Activated CD4-positive, alpha-beta T cell treated with anti-CD3 and anti-CD28 coated beads for 24 hours (primary cell): ENCODE data around the gene TAAR1.
"Not testable (repeated sequence)": the region's sequence is repeated elsewhere in the genome, so short reads cannot be mapped to it uniquely, and the experiment has no call there.

Experiments used
- DNase-seq, 2 donors: peaks; one replicate each; pipeline ENCODE4 v3.0.0-alpha.2; 2020; ENCODE audit warnings: low read depth in 2 of 2

TAAR1 gene

GRCh38 chr6:132661906-132662305 is 2.9 kb upstream of the TAAR1 start:
- no peak for DNase-seq

- no peak for DNase-seq
Observed at GRCh38 chr6:132651062-132651461, 7.9 kb downstream of the TAAR1 start.

GRCh38 chr6:132650429-132650828 is 8.6 kb downstream of the TAAR1 start:
- DNase-seq = no peak

- DNase-seq = no peak
Observed at GRCh38 chr6:132648828-132649227, 10.2 kb downstream of the TAAR1 start.

DNA sequence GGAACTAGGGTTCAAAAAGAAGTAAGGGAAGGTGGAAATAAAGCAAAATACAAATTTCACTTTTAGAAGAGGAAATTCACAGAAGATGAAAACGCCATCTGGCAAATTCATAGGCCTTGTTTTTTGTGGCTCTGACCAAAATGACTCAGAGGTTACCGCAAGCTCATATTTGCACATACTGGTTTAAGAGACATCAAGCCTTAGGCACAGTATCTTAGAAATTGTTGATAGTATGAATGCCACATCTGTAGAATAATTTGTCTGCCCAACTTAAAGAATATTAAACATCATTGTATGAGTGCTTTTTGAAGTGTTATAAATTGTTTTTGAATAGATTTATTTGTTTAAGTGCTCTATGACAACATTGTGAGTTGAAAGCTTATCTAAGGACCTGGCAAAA is 10.6 kb downstream of the TAAR1 start:
- no peak for DNase-seq

GRCh38 chr6:132643547-132643946 is 15.4 kb downstream of the TAAR1 start:
- DNase-seq = no peak

- not testable (repeated sequence) for DNase-seq
Observed at GRCh38 chr6:132637135-132637534, 21.8 kb downstream of the TAAR1 start.

GRCh38 chr6:132635906-132636305 is 23.1 kb downstream of the TAAR1 start:
- not testable (repeated sequence) for DNase-seq

- DNase-seq = not testable (repeated sequence)
Observed at GRCh38 chr6:132635288-132635687, 23.7 kb downstream of the TAAR1 start.

DNA sequence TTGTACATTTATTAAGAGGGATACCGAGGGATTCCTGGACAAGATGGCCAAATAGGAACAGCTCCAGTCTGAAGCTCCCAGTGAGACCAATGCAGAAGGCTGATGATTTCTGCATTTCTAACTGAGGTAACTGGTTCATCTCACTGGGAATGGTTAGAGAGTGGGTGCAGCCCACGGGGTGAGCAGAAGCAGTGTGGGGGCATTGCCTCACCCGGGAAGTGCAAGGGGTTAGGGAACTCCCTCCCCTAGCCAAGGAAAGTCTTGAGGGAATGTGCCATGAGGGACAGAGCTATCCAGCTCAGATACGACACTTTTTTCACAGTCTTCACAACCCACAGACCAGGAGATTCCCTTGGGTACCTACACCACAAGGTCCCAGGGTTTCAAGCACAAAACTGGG is 24.2 kb downstream of the TAAR1 start:
- DNase-seq = no peak

DNA sequence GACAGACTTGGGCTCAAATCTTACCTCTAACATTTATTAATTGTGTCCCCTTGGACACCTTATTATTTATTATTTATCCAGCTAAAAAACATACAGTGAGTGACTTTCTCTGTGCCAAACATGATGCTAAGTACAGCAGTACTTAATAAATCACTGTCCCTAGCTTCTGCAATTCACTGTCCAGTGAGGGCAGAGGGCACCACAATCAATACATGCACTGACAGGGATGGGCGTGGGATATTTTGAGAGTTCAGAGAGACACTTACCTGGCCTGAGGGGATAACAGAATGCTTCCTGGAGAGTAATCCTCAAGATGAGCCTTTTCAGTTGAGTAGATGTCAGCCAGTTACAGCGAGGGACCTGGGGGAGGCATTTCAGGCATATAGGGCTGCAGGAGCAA is 25.6 kb downstream of the TAAR1 start:
- no peak for DNase-seq

GRCh38 chr6:132624175-132624574 is 34.8 kb downstream of the TAAR1 start, which contains the start of gene TAAR2:
TSS of gene TAAR2 (minus strand) at chr6:132624275. CDS start at chr6:132624275, 0 bp downstream.
- DNase-seq = no peak

DNA sequence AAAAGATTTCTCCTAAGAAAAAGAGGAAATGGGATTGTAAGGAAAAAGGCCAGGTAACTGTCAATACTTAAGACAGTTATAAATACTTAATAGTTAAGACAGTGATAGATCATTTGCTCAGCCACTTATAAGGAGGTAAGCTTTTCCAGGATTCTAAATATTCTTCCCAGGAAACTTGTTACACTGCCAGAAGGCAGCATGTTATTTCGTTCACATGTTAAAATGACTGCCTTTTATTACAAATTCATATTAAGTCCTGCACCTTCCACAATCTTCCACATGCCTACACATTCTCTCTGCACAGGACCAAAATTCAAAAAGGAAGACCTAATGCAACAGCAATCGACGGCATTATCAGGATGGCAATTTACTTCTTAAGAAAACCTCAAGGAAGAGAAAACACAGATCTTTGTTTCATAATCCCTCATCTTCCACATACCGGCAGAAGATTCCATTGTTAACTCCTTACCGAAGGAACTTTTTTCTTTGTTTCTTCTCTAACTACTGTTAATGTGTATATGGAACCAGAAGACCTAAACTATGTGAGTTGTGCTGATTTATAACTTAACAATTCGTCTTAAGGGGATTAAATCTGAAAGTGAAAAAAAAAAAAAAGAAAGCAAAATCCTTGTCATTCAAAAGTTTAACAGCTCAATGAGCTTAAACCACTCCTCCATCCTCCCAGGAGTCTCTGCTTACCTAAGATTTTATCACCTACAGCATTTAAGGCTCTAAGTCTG is 35.7 kb downstream of the TAAR1 start:
- DNase-seq = no peak

- DNase-seq = no peak
Observed at GRCh38 chr6:132616677-132617076, 42.3 kb downstream of the TAAR1 start.

DNA sequence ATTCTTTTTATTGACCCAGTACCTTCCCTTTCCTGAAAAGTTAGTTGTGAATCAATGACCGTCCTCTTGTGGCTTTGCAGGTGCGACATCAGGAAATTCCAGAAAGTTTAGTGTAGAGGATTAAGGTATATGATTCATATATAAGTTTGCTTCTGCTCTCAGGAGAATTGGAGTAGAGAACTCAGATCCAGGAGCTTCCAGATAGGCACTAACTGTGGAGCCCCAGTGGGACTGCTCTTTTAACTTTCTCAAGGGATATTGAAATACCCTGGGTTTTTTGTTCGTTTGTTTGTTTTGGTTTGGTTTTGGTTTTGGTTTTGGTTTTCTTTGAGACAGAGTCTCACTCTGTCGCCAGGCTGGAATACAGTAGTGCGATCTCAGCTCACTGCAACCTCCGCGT is 44.4 kb downstream of the TAAR1 start:
- no peak for DNase-seq

DNA sequence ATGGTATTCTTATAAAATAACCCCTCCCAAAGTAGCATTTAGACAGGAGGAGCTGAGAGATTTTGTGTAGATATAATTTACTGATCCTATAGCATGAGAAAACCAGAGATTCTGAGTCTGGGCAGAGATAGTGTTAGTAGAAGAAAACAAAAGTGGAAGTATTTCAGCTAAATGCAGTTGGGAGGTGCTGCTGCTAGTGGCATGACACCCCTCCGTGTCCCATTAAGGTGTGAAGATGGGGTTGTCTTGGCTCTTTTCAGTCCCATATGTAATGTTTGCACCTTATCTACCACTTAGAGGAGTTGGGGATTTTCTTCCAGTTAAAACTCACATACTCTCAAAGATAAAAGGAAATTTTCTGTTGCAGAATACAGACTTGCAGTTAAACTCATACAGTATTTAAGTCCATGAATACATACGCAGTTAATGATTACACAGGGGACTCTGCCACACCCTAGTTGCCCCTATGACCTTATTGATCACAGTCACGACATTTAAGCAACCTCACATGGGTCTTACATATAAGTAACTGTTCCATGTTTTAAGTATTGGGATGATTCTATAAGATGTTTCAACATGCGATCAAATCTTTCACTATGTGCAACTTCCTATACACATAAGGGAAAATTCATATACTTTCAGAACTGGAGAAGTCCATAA is 46.4 kb downstream of the TAAR1 start:
- no peak for DNase-seq

GRCh38 chr6:132611616-132612015 is 47.4 kb downstream of the TAAR1 start:
- DNase-seq = no peak

DNA sequence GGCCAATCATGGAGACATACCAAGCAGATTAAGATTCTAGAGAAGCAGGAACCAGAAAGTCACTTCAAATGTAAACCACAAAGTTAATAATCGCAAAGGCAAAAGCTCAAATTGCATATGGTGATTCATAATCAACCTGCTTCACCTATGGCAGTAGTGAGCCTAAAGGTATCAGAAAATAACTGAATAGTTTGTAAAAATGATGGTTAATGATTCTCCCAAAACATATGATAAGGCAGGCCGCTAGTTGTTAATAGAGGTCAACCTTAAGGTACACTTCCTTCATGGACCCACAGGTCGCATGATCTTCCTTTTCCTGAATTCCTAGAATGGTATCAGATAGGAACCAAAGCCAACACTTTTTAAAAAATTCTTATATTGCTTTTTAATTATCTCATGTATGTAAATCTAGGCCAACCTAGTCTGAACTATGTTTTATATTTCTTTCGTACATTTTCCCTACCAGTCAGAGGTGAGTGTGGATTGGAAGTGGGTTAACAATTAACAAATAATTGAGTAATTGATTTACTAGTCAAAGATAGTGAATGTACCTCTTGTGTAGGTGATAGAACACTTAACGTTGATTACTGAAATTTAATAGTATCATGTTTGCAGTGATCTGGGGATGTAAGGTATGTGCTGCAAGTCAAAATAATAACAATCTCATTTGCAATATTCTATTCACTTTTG is 51.3 kb downstream of the TAAR1 start:
- DNase-seq = no peak

GRCh38 chr6:132604635-132605152 is 54.3 kb downstream of the TAAR1 start:
- DNase-seq = no peak

DNA sequence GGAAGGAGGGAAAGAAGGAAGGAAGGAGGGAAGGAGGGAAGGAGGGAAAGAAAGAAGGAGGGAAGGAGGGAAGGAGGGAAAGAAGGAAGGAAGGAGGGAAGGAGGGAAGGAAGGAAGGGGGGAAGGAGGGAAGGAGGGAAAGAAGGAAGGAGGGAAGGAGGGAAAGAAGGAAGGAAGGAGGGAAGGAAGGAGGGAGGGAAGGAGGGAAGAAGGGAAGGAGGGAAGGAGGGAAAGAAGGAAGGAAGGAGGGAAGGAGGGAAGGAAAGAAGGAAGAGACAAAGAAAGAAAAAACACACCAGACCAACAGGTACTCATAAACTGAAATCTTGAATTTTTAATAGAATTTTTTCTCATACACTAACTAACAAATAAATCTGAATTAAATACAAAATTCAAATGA is 58.1 kb downstream of the TAAR1 start:
- not testable (repeated sequence) for DNase-seq

DNA sequence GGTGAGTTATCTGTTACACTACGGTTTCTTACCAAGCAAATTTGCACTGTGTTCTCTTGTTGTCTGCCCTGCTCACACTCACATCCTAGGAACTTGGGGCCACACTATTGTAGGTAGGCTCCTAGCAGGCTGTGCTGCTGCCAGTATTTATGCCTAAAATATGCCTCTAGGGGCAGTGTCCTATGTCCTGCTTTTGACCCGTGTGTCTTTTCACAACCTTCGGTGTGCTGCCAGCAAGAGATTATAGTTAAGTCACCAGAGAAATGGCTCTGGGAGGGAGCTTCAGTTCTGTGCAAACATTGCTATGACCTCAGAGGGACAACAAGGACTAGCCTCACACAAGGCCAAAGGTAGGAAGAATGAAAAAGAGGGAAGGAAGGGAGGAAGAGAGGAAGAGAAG is 60.5 kb downstream of the TAAR1 start:
- no peak for DNase-seq

DNA sequence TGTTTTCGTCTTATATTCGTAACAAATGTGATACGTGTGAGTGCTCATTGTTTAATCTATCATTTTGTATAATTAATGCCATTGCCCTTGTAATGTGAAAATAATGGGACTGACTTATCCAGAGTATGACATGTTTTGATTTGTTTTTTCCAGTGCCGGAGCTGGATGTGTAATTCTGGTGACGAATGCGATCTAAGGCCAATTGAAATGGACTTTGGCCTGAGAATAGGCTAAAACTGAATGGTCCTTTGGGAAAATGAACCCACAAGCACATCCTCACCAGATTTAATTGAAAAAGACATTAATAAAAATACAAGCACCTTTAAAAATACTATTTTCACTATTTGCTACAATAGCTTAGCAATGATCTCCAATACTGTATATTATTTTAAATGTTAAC is 62.8 kb downstream of the TAAR1 start:
- no peak for DNase-seq
